Gastroesophageal sphincter (tissue), 4 donors: Measurements from ENCODE around the gene ADGRB2. TPM values are rescaled to one million over a fixed set of nuclear protein-coding genes. Genes with fewer than 3 reads are reported as not detected.

Experiments
- ATAC-seq: fragments of 150-250 bp; one replicate; pipeline ENCODE4 v1.9.1; 2016; ENCODE audit warnings: mild to moderate bottlenecking, moderate library complexity
- H3K27ac ChIP-seq, 4 donors: fragments of 200-600 bp; sonication (generic) in 3 of 4; 1 replicate in 3 of 4; 2 replicates in 1 of 4; pipeline ENCODE4 v1.5.1; 2016 to 2019
- H3K27me3 ChIP-seq: fragments of 200-600 bp; sonication (generic); one replicate; pipeline ENCODE4 v1.5.1; 2019
- H3K36me3 ChIP-seq, 2 donors: fragments of 200-600 bp; sonication (generic); one replicate each; pipeline ENCODE4 v1.5.1; 2019; ENCODE audit warnings: control low read depth in 1 of 2
- H3K4me1 ChIP-seq, 3 donors: fragments of 200-600 bp; sonication (generic); 1 replicate in 2 of 3; 2 replicates in 1 of 3; pipeline ENCODE4 v1.5.1; 2016 to 2019; ENCODE audit warnings: control low read depth in 2 of 3
- H3K4me3 ChIP-seq, 2 donors: fragments of 200-600 bp; sonication (generic); one replicate each; pipeline ENCODE4 v1.5.1; 2019; ENCODE audit warnings: mild to moderate bottlenecking in 1 of 2, moderate library complexity in 1 of 2
- H3K9me3 ChIP-seq, 3 donors: fragments of 200-600 bp; sonication (generic); one replicate each; pipeline ENCODE4 v1.5.1; 2017 to 2019; ENCODE audit warnings: control low read depth in 2 of 3
- CTCF ChIP-seq, 4 experiments: fragments of 200-600 bp in 2 of 4; fragments of 450-650 bp in 2 of 4; sonication (generic) in 1 of 4; IDR thresholded peaks; one replicate each; pipeline ENCODE4 v1.5.1; 2017 to 2019; ENCODE audit warnings: antibody characterized with exemption in 4 of 4, mild to moderate bottlenecking in 2 of 4, moderate library complexity in 2 of 4
- EP300 ChIP-seq: sonication (generic); formaldehyde crosslinking; IDR thresholded peaks from one replicate; pipeline ENCODE4 v1.6.1; 2017; ENCODE audit warnings: antibody characterized with exemption, mild to moderate bottlenecking
- POLR2A ChIP-seq, 2 donors: fragments of 450-650 bp; IDR thresholded peaks; one replicate each; pipeline ENCODE4 v1.6.1; 2017; ENCODE audit warnings: antibody characterized with exemption in 2 of 2, mild to moderate bottlenecking in 2 of 2, moderate library complexity in 1 of 2
- POLR2AphosphoS5 ChIP-seq: sonication (generic); formaldehyde crosslinking; IDR thresholded peaks from one replicate; pipeline ENCODE4 v1.6.1; 2017; ENCODE audit warnings: antibody characterized with exemption
- WGBS, 2 donors: methylation state at CpG; one replicate each; pipeline ENCODE4 v1.1.5; 2018; ENCODE audit warnings: low coverage in 1 of 2; 5-methylcytosine and 5-hydroxymethylcytosine counted together
- total RNA-seq, 4 donors: library from RNA; depleted of rRNA; stranded (reverse); fragments of >200 nt; gene quantifications; one replicate each; pipeline ENCODE4 v1.1.0, GENCODE V29; 2016

ADGRB2 gene
- total RNA-seq, 4 donors from 2014 or later = 1.7 to 6.0 (median 3.2) TPM

DNA sequence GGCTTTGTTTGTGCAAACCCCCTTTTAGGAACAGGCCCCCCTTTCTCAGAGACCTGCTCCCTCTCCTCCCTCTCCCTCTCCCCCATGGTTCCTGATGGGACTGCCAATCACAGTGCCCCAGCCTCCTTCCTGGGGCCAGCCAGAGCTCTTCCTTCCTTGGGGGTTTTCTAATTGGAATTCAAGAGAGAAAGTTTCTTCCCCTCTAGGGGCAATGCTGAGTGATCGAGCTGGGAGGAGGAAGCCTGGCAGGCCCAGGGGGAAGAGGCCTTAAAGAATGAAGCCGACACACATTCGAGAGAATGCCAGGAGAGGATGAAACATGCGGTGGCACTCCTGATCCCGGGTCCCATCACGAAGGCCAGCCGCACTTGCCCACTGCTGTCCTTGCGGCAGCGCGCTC is 39.0 kb downstream of the ADGRB2 start:
- no peaks in the 10 kb centered on the region for H3K36me3 ChIP-seq
- WGBS, 2 donors = 100% methylated on average over 3 of the region's 10 CpGs; no CpG with 5 or more reads in 1 of the 2 donors
- TF ChIP-seq CTCF (IDR thresholded peaks at IDR 0.05) (no peak), POLR2AphosphoS5 (no peak), POLR2A (IDR thresholded peaks at IDR 0.05) (no peak), EP300 (no peak)
- H3K4me1 ChIP-seq = no peaks in the 10 kb centered on the region
- no peak overlapping the region for H3K27ac ChIP-seq
- H3K27me3 ChIP-seq = no peaks in the 10 kb centered on the region
- H3K4me3 ChIP-seq = no peak overlapping the region
- H3K9me3 ChIP-seq = no peaks in the 10 kb centered on the region
- no peak for ATAC-seq

DNA sequence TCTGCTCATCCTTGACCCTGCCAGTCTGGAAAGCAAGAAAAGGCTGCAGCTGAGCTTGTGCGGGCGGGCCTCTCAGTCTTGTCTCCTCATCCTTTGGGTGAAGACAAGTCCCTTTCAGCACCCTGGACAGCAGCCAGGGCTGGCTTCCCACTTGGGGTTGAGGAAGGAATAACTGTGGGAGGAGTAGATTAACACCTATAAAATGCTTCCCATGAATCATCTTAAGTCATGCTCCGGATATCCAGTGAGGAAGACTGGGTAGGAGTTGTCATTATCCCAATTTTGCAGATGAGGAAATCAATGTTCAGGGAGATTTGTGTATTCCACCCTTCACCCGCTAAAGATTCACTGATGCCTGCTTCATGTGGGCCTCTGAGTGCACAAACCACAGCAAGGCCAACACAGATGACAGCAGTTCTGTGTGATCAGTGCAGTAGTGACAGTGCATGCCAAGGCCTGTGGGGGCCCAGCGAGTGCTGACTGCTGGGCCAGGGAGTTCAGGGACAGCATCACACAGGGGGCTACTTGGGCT is 40.2 kb downstream of the ADGRB2 start:
- no peaks in the 10 kb centered on the region for H3K27me3 ChIP-seq
- no peaks in the 10 kb centered on the region for H3K4me1 ChIP-seq
- H3K36me3 ChIP-seq = no peaks in the 10 kb centered on the region
- ATAC-seq = no peak
- H3K4me3 ChIP-seq = no peak overlapping the region
- 26 to 36% methylated on average over 2 to 3 of the region's 5 CpGs for WGBS, 2 donors
- H3K27ac ChIP-seq = no peak overlapping the region
- no peaks in the 10 kb centered on the region for H3K9me3 ChIP-seq
- TF ChIP-seq POLR2A (IDR thresholded peaks at IDR 0.05) = no peak
- no peak for TF ChIP-seq POLR2AphosphoS5
- TF ChIP-seq EP300 = no peak
- no peak for TF ChIP-seq CTCF (IDR thresholded peaks at IDR 0.05)

GRCh38 chr1:31718327-31718897 is 45.7 kb downstream of the ADGRB2 start:
- H3K27ac ChIP-seq = no peak overlapping the region
- no peaks in the 10 kb centered on the region for H3K27me3 ChIP-seq
- no peak for ATAC-seq
- WGBS, 2 donors = no CpG with 5 or more reads among the region's 4 CpGs
- no peaks in the 10 kb centered on the region for H3K9me3 ChIP-seq
- H3K4me3 ChIP-seq = no peak overlapping the region
- TF ChIP-seq POLR2AphosphoS5 (no peak), POLR2A (IDR thresholded peaks at IDR 0.05) (no peak), CTCF (IDR thresholded peaks at IDR 0.05) (no peak), EP300 (no peak)
- H3K36me3 ChIP-seq = no peaks in the 10 kb centered on the region
- H3K4me1 ChIP-seq = peaks cover 0 to 33% (median 21%) of the 10 kb centered on the region in 3 donors

DNA sequence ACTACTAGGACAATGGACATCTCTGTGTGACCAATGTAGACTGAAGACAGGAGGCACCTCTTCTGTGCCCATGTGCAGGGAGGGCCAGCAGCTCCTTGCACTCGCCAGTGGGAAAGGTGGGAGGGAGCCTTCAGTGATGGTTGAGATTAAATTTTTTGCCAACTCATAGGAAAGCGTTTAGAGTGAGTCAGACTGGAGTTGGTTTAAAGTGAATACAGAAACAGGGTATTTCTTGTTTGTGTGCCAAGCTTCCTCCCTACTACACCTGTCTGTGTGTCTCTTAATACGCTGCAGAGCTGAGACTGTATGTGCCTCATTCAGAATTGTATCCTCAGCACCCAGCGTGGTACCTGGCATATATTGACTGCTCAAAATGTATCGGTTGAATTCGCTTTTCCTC is 46.8 kb downstream of the ADGRB2 start:
- Histone ChIP-seq H3K4me3 (no peak overlapping the region), H3K4me1 (peaks cover 0 to 44% (median 31%) of the 10 kb centered on the region in 3 donors), H3K27me3 (no peaks in the 10 kb centered on the region), H3K27ac (no peak overlapping the region), H3K9me3 (no peaks in the 10 kb centered on the region), H3K36me3 (no peaks in the 10 kb centered on the region)
- 74 to 79% methylated on average over 6 of the region's 6 CpGs for WGBS, 2 donors
- no peak for ATAC-seq
- no peak for TF ChIP-seq EP300
- TF ChIP-seq POLR2AphosphoS5 = no peak
- no peak for TF ChIP-seq POLR2A (IDR thresholded peaks at IDR 0.05)
- TF ChIP-seq CTCF (IDR thresholded peaks at IDR 0.05) = no peak

- no peak for TF ChIP-seq POLR2AphosphoS5
- TF ChIP-seq CTCF (IDR thresholded peaks at IDR 0.05) = no peak
- TF ChIP-seq POLR2A (IDR thresholded peaks at IDR 0.05) = no peak
- no peak for TF ChIP-seq EP300
- Histone ChIP-seq H3K4me3 (peak overlapping the region in 1 of 2 donors; percentile 58), H3K36me3 (no peaks in the 10 kb centered on the region), H3K27me3 (no peaks in the 10 kb centered on the region), H3K27ac (peak overlapping the region in 3 of 4 donors; percentile 95 to 97 (median 96)), H3K4me1 (peaks cover 0 to 53% (median 37%) of the 10 kb centered on the region in 3 donors), H3K9me3 (no peaks in the 10 kb centered on the region)
- ATAC-seq = no peak
- WGBS, 2 donors = 0% methylated on average over 3 to 7 of the region's 7 CpGs
Observed at GRCh38 chr1:31715873-31716220, 48.3 kb downstream of the ADGRB2 start.
